A549 (cell line): Measurements from ENCODE around the gene IL18RAP. TPM values are rescaled to one million over a fixed set of nuclear protein-coding genes. Genes with fewer than 3 reads are reported as not detected.

Source experiments
- ATAC-seq, 2 experiments: fragments of 200-7000 bp in 1 of 2; fragments of >200 bp in 1 of 2; cut with Nextera tagmentation in 1 of 2; cut with Tn5 transposase in 1 of 2; 3 replicates each; pipeline versions ENCODE4 v1.8.0 to v1.9.1; 2018 to 2020; ENCODE audit warnings: mild to moderate bottlenecking in 1 of 2, moderate library complexity in 1 of 2
- CTCF ChIA-PET: fragments of 300-600 bp; sonication (Branson Sonifier 250); formaldehyde crosslinking; extraction: SDS; loops from one replicate; lab custom pipeline; 2021; ENCODE audit warnings: antibody characterized with exemption, inconsistent platforms; lab: Yijun Ruan, JAX
- POLR2A ChIA-PET: fragments of 350-600 bp; formaldehyde crosslinking; extraction: SDS; loops from one replicate; lab custom pipeline; 2021; ENCODE audit warnings: antibody characterized with exemption, inconsistent platforms; lab: Yijun Ruan, JAX
- DNase-seq, 2 experiments: peaks; one replicate each; pipeline versions ENCODE4 v3.0.0 to v3.0.0-alpha.2; 2011 to 2016; ENCODE audit warnings: low read depth in 1 of 2, low spot score in 1 of 2
- FAIRE-seq: peaks from 2 replicates; lab custom pipeline; 2011; peaks lifted over from hg19 to GRCh38; lab: Jason Lieb, UNC
- H3K27ac ChIP-seq, 2 experiments: fragments of >200 bp; sonication (Bioruptor Twin); formaldehyde crosslinking; 3 replicates each; pipeline ENCODE4 v1.5.1; 2016 to 2017
- H3K4me1 ChIP-seq: fragments of >200 bp; sonication (Bioruptor Twin); formaldehyde crosslinking; 3 replicates; pipeline ENCODE4 v1.6.1; 2016
- H3K4me2 ChIP-seq: fragments of >200 bp; sonication (Bioruptor Twin); formaldehyde crosslinking; 3 replicates; pipeline ENCODE4 v1.6.1; 2016
- H3K4me3 ChIP-seq: fragments of >200 bp; sonication (Bioruptor Twin); formaldehyde crosslinking; 3 replicates; pipeline ENCODE4 v1.5.1; 2016
- H3K9me3 ChIP-seq: fragments of >200 bp; sonication (Bioruptor Twin); formaldehyde crosslinking; 3 replicates; pipeline ENCODE4 v1.6.1; 2016
- CBX2 ChIP-seq: fragments of 200-600 bp; sonication (generic); IDR thresholded peaks from 2 replicates; pipeline ENCODE4 v1.6.1; 2016; ENCODE audit warnings: low read depth, mild to moderate bottlenecking, borderline replicate concordance
- CTCF ChIP-seq: fragments of >200 bp; sonication (Bioruptor Twin); formaldehyde crosslinking; IDR thresholded peaks from 3 replicates; pipeline ENCODE4 v1.5.1; 2016
- E2F6 ChIP-seq: IDR thresholded peaks from 2 replicates; pipeline ENCODE4 v1.6.1; 2012; ENCODE audit warnings: low read depth, borderline replicate concordance
- EHMT2 ChIP-seq: fragments of 200-600 bp; sonication (generic); IDR thresholded peaks from 2 replicates; pipeline ENCODE4 v1.6.1; 2016; ENCODE audit warnings: antibody characterized with exemption, low read depth, mild to moderate bottlenecking, moderate library complexity
- EP300 ChIP-seq, 2 experiments: fragments of >200 bp; sonication (Bioruptor Twin); formaldehyde crosslinking; IDR thresholded peaks; 2 replicates in 1 of 2; 3 replicates in 1 of 2; pipeline ENCODE4 v1.6.1; 2016 to 2017
- FOXS1 ChIP-seq: fragments of 250-450 bp; sonication (Bioruptor Pico); IDR thresholded peaks from 2 replicates; pipeline ENCODE4 v1.5.0; 2020; ENCODE audit warnings: mild to moderate bottlenecking, moderate library complexity
- HDAC2 ChIP-seq: fragments of 200-600 bp; sonication (generic); IDR thresholded peaks from 2 replicates; pipeline ENCODE4 v1.6.1; 2016
- HMGXB4 ChIP-seq: fragments of 250-450 bp; sonication (Bioruptor Pico); IDR thresholded peaks from 2 replicates; pipeline ENCODE4 v1.5.0; 2021; ENCODE audit warnings: mild to moderate bottlenecking, moderate library complexity, borderline replicate concordance
- HOXA7 ChIP-seq: fragments of 250-450 bp; sonication (Bioruptor Pico); IDR thresholded peaks from 2 replicates; pipeline ENCODE4 v1.5.0; 2020; ENCODE audit warnings: mild to moderate bottlenecking, moderate library complexity
- HOXB5 ChIP-seq: fragments of 250-450 bp; sonication (Bioruptor Pico); IDR thresholded peaks from 2 replicates; pipeline ENCODE4 v1.5.0; 2020; ENCODE audit warnings: mild to moderate bottlenecking, moderate library complexity
- KDM5A ChIP-seq: fragments of 200-600 bp; sonication (generic); IDR thresholded peaks from 2 replicates; pipeline ENCODE4 v1.6.1; 2016; ENCODE audit warnings: antibody characterized with exemption, mild to moderate bottlenecking
- MAFK ChIP-seq: fragments of 450-650 bp; IDR thresholded peaks from 2 replicates; pipeline ENCODE4 v1.6.1; 2014; ENCODE audit not compliant: partially characterized antibody
- NFE2L2 ChIP-seq: fragments of 150-350 bp; conservative IDR thresholded peaks from 2 replicates; pipeline ENCODE4 v1.6.1; 2014; ENCODE audit warnings: low read length
- NR3C1 ChIP-seq: fragments of >200 bp; sonication (Bioruptor Twin); formaldehyde crosslinking; IDR thresholded peaks from 3 replicates; pipeline ENCODE4 v1.6.1; 2017
- PHF8 ChIP-seq: fragments of 200-600 bp; sonication (generic); IDR thresholded peaks from 2 replicates; pipeline ENCODE4 v1.6.1; 2016; ENCODE audit warnings: low read depth, mild to moderate bottlenecking, antibody characterized with exemption, moderate library complexity, borderline replicate concordance
- RAD21 ChIP-seq, 2 experiments: fragments of >200 bp in 1 of 2; sonication (Bioruptor Twin) in 1 of 2; formaldehyde crosslinking in 1 of 2; IDR thresholded peaks in 1 of 2; conservative IDR thresholded peaks in 1 of 2; 2 replicates in 1 of 2; 3 replicates in 1 of 2; pipeline ENCODE4 v1.6.1; 2012 to 2018; ENCODE audit warnings: inconsistent platforms in 1 of 2
- RCOR1 ChIP-seq: fragments of 150-350 bp; IDR thresholded peaks from 2 replicates; pipeline ENCODE4 v1.6.1; 2014; ENCODE audit warnings: antibody characterized with exemption, low read length, low read depth
- SMC3 ChIP-seq: fragments of >200 bp; sonication (Bioruptor Twin); formaldehyde crosslinking; IDR thresholded peaks from 3 replicates; pipeline ENCODE4 v1.6.1; 2018; ENCODE audit warnings: inconsistent platforms
- ZC3H11A ChIP-seq: fragments of 450-650 bp; IDR thresholded peaks from 2 replicates; pipeline ENCODE4 v1.6.1; 2014; ENCODE audit warnings: antibody characterized with exemption, mild to moderate bottlenecking
- ZSCAN20 ChIP-seq: fragments of 250-450 bp; sonication (Bioruptor Pico); IDR thresholded peaks from 2 replicates; pipeline ENCODE4 v1.8.0; 2022; ENCODE audit warnings: mild to moderate bottlenecking, moderate library complexity
- WGBS: methylation state at CpG from one replicate; pipeline ENCODE4 v1.1.6; 2017; ENCODE audit errors: missing lambda C conversion rate; 5-methylcytosine and 5-hydroxymethylcytosine counted together
- polyA plus RNA-seq, 4 experiments: library from polyadenylated mRNA; depleted of rRNA in 3 of 4; stranded (reverse); fragments of >200 nt; fragmentation: RNase III in 1 of 4; extraction: RNeasy Plus Mini Kit Qiagen cat#74134 plus additional on column Dnase treatment in 1 of 4; gene quantifications; 2 replicates in 3 of 4; 3 replicates in 1 of 4; pipeline ENCODE4 v1.2.3, GENCODE V29; 2011 to 2017

The IL18RAP gene
- polyA plus RNA-seq, 2 of the 4 experiments (the other 2 are of a cell fraction), result 0.04 TPM; not detected in 1

- no peak overlapping the region for H3K4me2 ChIP-seq
- no peak for FAIRE-seq
Observed at GRCh38 chr2:102439065-102439695, 16.2 kb downstream of the IL18RAP start.

GRCh38 chr2:102442967-102443828 lies 20.2 kb downstream of the IL18RAP start:
- no peaks in the 10 kb centered on the region for H3K4me1 ChIP-seq
- ATAC-seq (peak; percentile 81 to 82), DNase-seq (peak; percentile 13 to 43), FAIRE-seq (no peak)
- 17% methylated on average over 13 of the region's 13 CpGs for WGBS
- no peak overlapping the region for H3K4me3 ChIP-seq
- peak overlapping the region; percentile 28; the same call in 1 of the 3 replicates for H3K4me2 ChIP-seq
- no peaks in the 10 kb centered on the region for H3K9me3 ChIP-seq
- ChIA-PET POLR2A (no interaction called here), CTCF (interaction anchor here (0.6 to 2.9 kb wide), 36 partner anchors 8 to 1864 kb away, joined by 3 to 20 read pairs (median 4); partner anchors contain the start of gene IL18R1)
- H3K27ac ChIP-seq, result no peak overlapping the region
- no peak for TF ChIP-seq MAFK
- TF ChIP-seq CTCF, result peak; percentile 80
- TF ChIP-seq RAD21 (conservative IDR thresholded peaks at IDR 0.05 in 1 of 2, IDR thresholded peaks at IDR 0.05 in 1 of 2), result peak; percentile 72 to 76
- no peak for TF ChIP-seq ZSCAN20
- peak; percentile 57 for TF ChIP-seq SMC3

More at GRCh38 chr2:102439065-102439695, 16.2 kb downstream of the IL18RAP start:
- Histone ChIP-seq H3K4me1 (no peaks in the 10 kb centered on the region), H3K4me3 (no peak overlapping the region), H3K9me3 (no peaks in the 10 kb centered on the region), H3K27ac (no peak overlapping the region)
- peak in 1 of 2 experiments; percentile 14 for DNase-seq
- WGBS, result 22% methylated on average over 6 of the region's 6 CpGs
- CTCF ChIA-PET, result interaction anchor here (0.8 to 1.3 kb wide), 2 partner anchors 83 to 1020 kb away, joined by 3 to 4 read pairs; no protein-coding TSS in a partner anchor
- POLR2A ChIA-PET, result no interaction called here
- peak in 1 of 2 experiments; percentile 51; a peak in 1 of 6 replicates for ATAC-seq
- TF ChIP-seq MAFK (peak; percentile 87), NFE2L2 (no peak), CTCF (no peak), CBX2 (no peak), HMGXB4 (no peak), HOXA7 (CRISPR knock-in tag) (no peak)

- ChIA-PET POLR2A (no interaction called here), CTCF (interaction anchor here (0.9 to 2.9 kb wide), 19 partner anchors 8 to 1102 kb away, joined by 3 to 20 read pairs (median 6); no protein-coding TSS in a partner anchor)
- Histone ChIP-seq H3K4me1 (no peaks in the 10 kb centered on the region), H3K27ac (no peak overlapping the region), H3K4me2 (no peak overlapping the region), H3K4me3 (no peak overlapping the region), H3K9me3 (no peaks in the 10 kb centered on the region)
- TF ChIP-seq E2F6 (no peak), RCOR1 (no peak), NFE2L2 (no peak), EHMT2 (no peak), HOXB5 (no peak), PHF8 (no peak), HDAC2 (no peak), NR3C1 (no peak), ZC3H11A (no peak), KDM5A (no peak), EP300 (IDR thresholded peaks at IDR 0.05) (no peak), FOXS1 (CRISPR knock-in tag) (no peak)
- DNase-seq (no peak), ATAC-seq (no peak), FAIRE-seq (no peak)
- WGBS, result 44% methylated on average over 3 of the region's 3 CpGs
Observed at GRCh38 chr2:102444233-102444632, 21.3 kb downstream of the IL18RAP start.
